Stimulated activated CD8-positive, alpha-beta memory T cell treated with anti-CD3 and anti-CD28 coated beads, Interleukin-7, amount 100 ng/mL, for 4 hours (primary cell): Measurements from ENCODE around the gene COX5A.

Experiments
- DNase-seq, 2 donors: peaks; one replicate each; pipeline ENCODE4 v3.0.0-alpha.2; 2020; ENCODE audit warnings: low read depth in 2 of 2

The COX5A gene

GRCh38 chr15:74870436-74871215 lies 67.2 kb downstream of the COX5A start:
- DNase-seq, result no peak
